HEK293 (cell line): Measurements from ENCODE around the gene SLC6A15.
A peak's percentile ranks its signal among the peaks of the same experiment; 100 is the strongest.

Experiments
- CTCF ChIA-PET: fragments of 350-600 bp; formaldehyde crosslinking; extraction: SDS; loops from one replicate; lab custom pipeline; 2021; ENCODE audit warnings: antibody characterized with exemption; lab: Yijun Ruan, JAX
- POLR2A ChIA-PET: fragments of 300-600 bp; formaldehyde crosslinking; extraction: SDS; loops from one replicate; lab custom pipeline; 2020; ENCODE audit warnings: antibody characterized with exemption, inconsistent platforms; lab: Yijun Ruan, JAX
- H3K27ac ChIP-seq: fragments of 200-500 bp; sonication (Bioruptor generic); 2 replicates; pipeline ENCODE4 v1.5.1; 2014; ENCODE audit warnings: low read depth, low read length, control low read depth, inconsistent platforms; ENCODE audit errors: extremely low read depth
- H3K36me3 ChIP-seq, 2 experiments: fragments of 200-500 bp in 1 of 2; sonication (Bioruptor generic) in 1 of 2; 1 replicate in 1 of 2; 2 replicates in 1 of 2; pipeline ENCODE4 v1.5.1; 2014 to 2017; ENCODE audit warnings: inconsistent platforms in 2 of 2, low read length in 2 of 2; ENCODE audit not compliant: control insufficient read depth in 2 of 2, insufficient read depth in 1 of 2
- H3K4me1 ChIP-seq: fragments of 200-500 bp; sonication (Bioruptor generic); 2 replicates; pipeline ENCODE4 v1.5.1; 2014; ENCODE audit warnings: mild to moderate bottlenecking, low read length, inconsistent platforms; ENCODE audit not compliant: control insufficient read depth, insufficient read depth
- H3K4me3 ChIP-seq: 2 replicates; pipeline ENCODE4 v1.5.1; 2011; ENCODE audit warnings: low read depth, mild to moderate bottlenecking, control low read depth, low read length, moderate library complexity
- H3K9me3 ChIP-seq: fragments of 200-500 bp; sonication (Bioruptor generic); 2 replicates; pipeline ENCODE4 v1.5.1; 2014; ENCODE audit warnings: low read depth, low read length, inconsistent platforms; ENCODE audit not compliant: control insufficient read depth, insufficient read depth
- BCL11B ChIP-seq: fragments of 450-650 bp; formaldehyde crosslinking; IDR thresholded peaks from 2 replicates; pipeline ENCODE4 v1.5.1; 2016; ENCODE audit warnings: low read depth, missing biosample characterization, missing genetic modification characterization
- KLF9 ChIP-seq: fragments of 450-650 bp; formaldehyde crosslinking; IDR thresholded peaks from 2 replicates; pipeline ENCODE4 v1.5.1; 2016; ENCODE audit warnings: missing biosample characterization, missing genetic modification characterization, low read depth
- MYNN ChIP-seq: fragments of 450-650 bp; formaldehyde crosslinking; IDR thresholded peaks from 2 replicates; pipeline ENCODE4 v1.5.1; 2016; ENCODE audit warnings: missing biosample characterization, missing genetic modification characterization, borderline replicate concordance
- PRDM1 ChIP-seq: fragments of 450-650 bp; formaldehyde crosslinking; IDR thresholded peaks from 2 replicates; pipeline ENCODE4; 2016; ENCODE audit warnings: missing biosample characterization, missing genetic modification characterization
- ZNF132 ChIP-seq: fragments of 450-650 bp; formaldehyde crosslinking; IDR thresholded peaks from 2 replicates; pipeline ENCODE4 v1.5.1; 2017; ENCODE audit warnings: missing biosample characterization, missing genetic modification characterization, borderline replicate concordance
- ZNF548 ChIP-seq: fragments of 450-650 bp; formaldehyde crosslinking; IDR thresholded peaks from 2 replicates; pipeline ENCODE4 v1.5.1; 2016; ENCODE audit warnings: missing biosample characterization, missing genetic modification characterization
- ZNF654 ChIP-seq: fragments of 450-650 bp; formaldehyde crosslinking; IDR thresholded peaks from 2 replicates; pipeline ENCODE4 v1.5.1; 2016; ENCODE audit warnings: low read depth, missing biosample characterization, missing genetic modification characterization
- ZNF768 ChIP-seq: fragments of 450-650 bp; formaldehyde crosslinking; IDR thresholded peaks from 2 replicates; pipeline ENCODE4 v1.5.1; 2018; ENCODE audit warnings: missing biosample characterization, mild to moderate bottlenecking, missing genetic modification characterization
- ZNF837 ChIP-seq: fragments of 450-650 bp; formaldehyde crosslinking; IDR thresholded peaks from 2 replicates; pipeline ENCODE4 v1.5.1; 2016; ENCODE audit warnings: missing biosample characterization, missing genetic modification characterization
- TF ChIP-seq, protein P1 (sequence below): fragments of 450-650 bp; formaldehyde crosslinking; IDR thresholded peaks from 2 replicates; pipeline ENCODE4 v1.5.1; 2016; ENCODE audit warnings: missing biosample characterization, missing genetic modification characterization
- TF ChIP-seq, protein P2 (sequence below): fragments of 450-650 bp; formaldehyde crosslinking; IDR thresholded peaks from 2 replicates; pipeline ENCODE4 v1.5.1; 2016; ENCODE audit warnings: missing biosample characterization, missing genetic modification characterization
- TF ChIP-seq, protein P3 (sequence below): fragments of 450-650 bp; formaldehyde crosslinking; IDR thresholded peaks from 2 replicates; pipeline ENCODE4 v1.5.1; 2016; ENCODE audit warnings: missing biosample characterization, missing genetic modification characterization
- TF ChIP-seq, protein P4 (sequence below): fragments of 450-650 bp; formaldehyde crosslinking; IDR thresholded peaks from 2 replicates; pipeline ENCODE4 v1.5.1; 2016; ENCODE audit warnings: missing biosample characterization, missing genetic modification characterization, borderline replicate concordance

Gene SLC6A15

DNA sequence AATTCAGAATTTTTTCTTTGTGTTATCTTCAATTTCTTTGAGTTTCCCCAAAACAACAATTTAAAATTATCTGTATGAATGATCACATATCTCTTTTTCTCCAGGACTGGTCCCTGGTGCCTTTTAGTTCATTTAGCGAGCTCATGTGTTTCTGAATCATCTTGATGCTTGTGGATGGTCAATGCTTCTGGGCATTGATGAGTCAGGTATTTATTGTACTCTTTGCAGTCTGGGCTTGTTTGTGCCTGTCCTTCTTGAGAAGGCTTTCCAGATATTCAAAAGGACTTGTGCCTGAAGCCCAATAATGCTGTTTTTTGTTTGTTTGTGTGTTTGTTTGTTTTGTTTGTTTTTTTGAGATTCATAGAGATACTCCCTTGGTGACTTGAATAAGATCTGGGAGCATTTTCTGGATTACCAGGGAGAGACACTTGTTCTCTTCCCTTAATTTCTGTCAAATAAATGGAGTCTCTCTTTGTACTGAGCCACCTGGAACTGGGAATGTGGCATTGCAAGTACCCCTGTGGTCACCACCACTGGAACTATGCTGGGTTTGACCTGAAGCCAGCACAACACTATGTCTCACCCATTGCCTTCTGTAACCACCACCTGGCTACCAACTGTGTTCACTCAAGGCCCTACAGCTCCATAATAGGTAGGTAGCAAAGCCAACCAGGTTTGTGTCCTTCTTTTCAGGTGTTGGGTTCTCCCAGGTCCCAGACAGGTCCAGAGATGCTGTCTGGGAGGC, 56.3 kb downstream of the SLC6A15 start (continued):
- TF ChIP-seq, protein P1, sequence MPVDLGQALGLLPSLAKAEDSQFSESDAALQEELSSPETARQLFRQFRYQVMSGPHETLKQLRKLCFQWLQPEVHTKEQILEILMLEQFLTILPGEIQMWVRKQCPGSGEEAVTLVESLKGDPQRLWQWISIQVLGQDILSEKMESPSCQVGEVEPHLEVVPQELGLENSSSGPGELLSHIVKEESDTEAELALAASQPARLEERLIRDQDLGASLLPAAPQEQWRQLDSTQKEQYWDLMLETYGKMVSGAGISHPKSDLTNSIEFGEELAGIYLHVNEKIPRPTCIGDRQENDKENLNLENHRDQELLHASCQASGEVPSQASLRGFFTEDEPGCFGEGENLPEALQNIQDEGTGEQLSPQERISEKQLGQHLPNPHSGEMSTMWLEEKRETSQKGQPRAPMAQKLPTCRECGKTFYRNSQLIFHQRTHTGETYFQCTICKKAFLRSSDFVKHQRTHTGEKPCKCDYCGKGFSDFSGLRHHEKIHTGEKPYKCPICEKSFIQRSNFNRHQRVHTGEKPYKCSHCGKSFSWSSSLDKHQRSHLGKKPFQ (tag by site-specific recombination): no peak
- TF ChIP-seq KLF9: no peak
- TF ChIP-seq BCL11B (tag by site-specific recombination): no peak
- TF ChIP-seq, protein P2, sequence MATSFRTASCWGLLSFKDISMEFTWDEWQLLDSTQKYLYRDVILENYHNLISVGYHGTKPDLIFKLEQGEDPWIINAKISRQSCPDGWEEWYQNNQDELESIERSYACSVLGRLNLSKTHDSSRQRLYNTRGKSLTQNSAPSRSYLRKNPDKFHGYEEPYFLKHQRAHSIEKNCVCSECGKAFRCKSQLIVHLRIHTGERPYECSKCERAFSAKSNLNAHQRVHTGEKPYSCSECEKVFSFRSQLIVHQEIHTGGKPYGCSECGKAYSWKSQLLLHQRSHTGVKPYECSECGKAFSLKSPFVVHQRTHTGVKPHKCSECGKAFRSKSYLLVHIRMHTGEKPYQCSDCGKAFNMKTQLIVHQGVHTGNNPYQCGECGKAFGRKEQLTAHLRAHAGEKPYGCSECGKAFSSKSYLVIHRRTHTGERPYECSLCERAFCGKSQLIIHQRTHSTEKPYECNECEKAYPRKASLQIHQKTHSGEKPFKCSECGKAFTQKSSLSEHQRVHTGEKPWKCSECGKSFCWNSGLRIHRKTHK (tag by site-specific recombination): no peak

DNA sequence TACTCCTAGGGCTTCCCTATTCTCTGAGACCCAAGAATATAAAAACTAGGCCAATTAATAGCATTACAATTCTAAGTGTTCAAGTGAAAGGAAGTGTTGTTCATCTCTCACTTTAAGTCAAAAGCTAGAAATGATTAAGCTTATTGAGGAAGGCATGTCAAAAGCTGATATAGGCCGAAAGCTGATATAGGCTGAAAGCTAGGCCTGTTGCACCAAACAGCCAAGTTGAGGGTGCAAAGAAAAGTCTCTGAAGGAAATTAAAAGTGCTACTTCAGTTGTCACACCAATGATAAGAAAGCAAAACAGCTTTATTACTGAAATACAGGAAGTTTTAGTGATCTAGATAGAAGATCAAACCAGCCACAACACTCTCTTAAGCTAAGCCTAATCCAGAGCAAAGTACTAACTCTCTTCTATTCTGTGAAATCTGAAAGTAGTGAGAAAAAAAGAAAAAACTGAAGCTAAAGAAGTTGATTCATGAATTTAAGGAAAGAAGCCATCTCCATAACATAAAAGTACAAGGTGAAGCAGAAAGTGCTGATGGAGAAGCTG, 68.9 kb downstream of the SLC6A15 start:
- POLR2A ChIA-PET: no interaction called here

DNA sequence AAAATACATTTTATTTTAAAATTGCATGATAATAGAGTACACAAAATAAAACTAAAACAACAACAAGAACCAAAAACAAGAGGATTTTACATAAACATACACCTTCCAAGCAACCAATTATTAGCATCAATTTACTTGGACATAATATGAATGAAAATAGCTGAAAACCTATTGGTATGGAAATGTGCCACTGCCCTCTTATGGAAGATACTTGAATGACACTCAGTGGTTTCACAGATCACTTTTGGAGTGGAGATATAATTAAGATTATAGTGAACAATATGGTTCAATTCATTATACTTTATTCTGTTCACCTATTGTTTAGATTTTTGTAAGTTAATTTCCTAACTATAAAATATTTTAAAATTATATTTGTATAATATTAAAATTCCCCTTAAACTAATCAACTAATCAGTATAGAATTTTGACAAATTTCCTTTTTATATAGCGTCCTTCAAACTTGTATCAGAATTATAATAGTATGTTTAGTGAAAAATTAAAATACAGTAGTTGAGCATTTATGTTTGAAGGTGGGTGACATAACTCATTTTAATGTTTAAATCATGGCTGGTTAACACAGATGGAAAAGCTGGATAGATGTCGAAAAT, 70.1 kb downstream of the SLC6A15 start:
- Histone ChIP-seq H3K4me1 (no peaks in the 10 kb centered on the region), H3K4me3 (no peak overlapping the region), H3K9me3 (no peaks in the 10 kb centered on the region), H3K36me3 (no peaks in the 10 kb centered on the region), H3K27ac (no peak overlapping the region)
- CTCF ChIA-PET: interaction anchor here (0.6 to 1.6 kb wide), 7 partner anchors 10 to 488 kb away, joined by 3 to 6 read pairs (median 3); no protein-coding TSS in a partner anchor
- POLR2A ChIA-PET: no interaction called here
- no peak for TF ChIP-seq ZNF768 (tag by site-specific recombination)
- no peak for TF ChIP-seq ZNF837 (tag by site-specific recombination)
- peak; percentile 73 for TF ChIP-seq ZNF654 (tag by site-specific recombination)
- no peak for TF ChIP-seq ZNF132 (tag by site-specific recombination)
- TF ChIP-seq, protein P3, sequence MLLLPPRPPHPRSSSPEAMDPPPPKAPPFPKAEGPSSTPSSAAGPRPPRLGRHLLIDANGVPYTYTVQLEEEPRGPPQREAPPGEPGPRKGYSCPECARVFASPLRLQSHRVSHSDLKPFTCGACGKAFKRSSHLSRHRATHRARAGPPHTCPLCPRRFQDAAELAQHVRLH (tag by site-specific recombination): no peak

More for the DNA sequence above, 68.9 kb downstream of the SLC6A15 start:
- TF ChIP-seq PRDM1 (tag by site-specific recombination) (no peak), MYNN (tag by site-specific recombination) (no peak), ZNF548 (tag by site-specific recombination) (no peak)
- TF ChIP-seq, protein P4, sequence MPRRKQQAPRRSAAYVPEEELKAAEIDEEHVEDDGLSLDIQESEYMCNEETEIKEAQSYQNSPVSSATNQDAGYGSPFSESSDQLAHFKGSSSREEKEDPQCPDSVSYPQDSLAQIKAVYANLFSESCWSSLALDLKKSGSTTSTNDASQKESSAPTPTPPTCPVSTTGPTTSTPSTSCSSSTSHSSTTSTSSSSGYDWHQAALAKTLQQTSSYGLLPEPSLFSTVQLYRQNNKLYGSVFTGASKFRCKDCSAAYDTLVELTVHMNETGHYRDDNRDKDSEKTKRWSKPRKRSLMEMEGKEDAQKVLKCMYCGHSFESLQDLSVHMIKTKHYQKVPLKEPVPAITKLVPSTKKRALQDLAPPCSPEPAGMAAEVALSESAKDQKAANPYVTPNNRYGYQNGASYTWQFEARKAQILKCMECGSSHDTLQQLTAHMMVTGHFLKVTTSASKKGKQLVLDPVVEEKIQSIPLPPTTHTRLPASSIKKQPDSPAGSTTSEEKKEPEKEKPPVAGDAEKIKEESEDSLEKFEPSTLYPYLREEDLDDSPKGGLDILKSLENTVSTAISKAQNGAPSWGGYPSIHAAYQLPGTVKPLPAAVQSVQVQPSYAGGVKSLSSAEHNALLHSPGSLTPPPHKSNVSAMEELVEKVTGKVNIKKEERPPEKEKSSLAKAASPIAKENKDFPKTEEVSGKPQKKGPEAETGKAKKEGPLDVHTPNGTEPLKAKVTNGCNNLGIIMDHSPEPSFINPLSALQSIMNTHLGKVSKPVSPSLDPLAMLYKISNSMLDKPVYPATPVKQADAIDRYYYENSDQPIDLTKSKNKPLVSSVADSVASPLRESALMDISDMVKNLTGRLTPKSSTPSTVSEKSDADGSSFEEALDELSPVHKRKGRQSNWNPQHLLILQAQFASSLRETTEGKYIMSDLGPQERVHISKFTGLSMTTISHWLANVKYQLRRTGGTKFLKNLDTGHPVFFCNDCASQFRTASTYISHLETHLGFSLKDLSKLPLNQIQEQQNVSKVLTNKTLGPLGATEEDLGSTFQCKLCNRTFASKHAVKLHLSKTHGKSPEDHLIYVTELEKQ (tag by site-specific recombination): no peak
- TF ChIP-seq, all 188 proteins: peak for 0
- CTCF ChIA-PET: interaction anchor here (0.6 to 1.3 kb wide), 9 partner anchors 11 to 813 kb away, joined by 3 to 5 read pairs (median 3); partner anchors contain the start of genes LRRIQ1 and TSPAN19
- Histone ChIP-seq H3K4me1 (no peaks in the 10 kb centered on the region), H3K36me3 (no peaks in the 10 kb centered on the region), H3K9me3 (no peaks in the 10 kb centered on the region), H3K4me3 (no peak overlapping the region), H3K27ac (no peak overlapping the region)
